Measurements from ENCODE around the gene CEACAM21.
"Not testable (repeated sequence)": the region's sequence is repeated elsewhere in the genome, so short reads cannot be mapped to it uniquely, and the experiment has no call there.

The CEACAM21 gene

GRCh38 chr19:41551212-41551610, 24.8 kb upstream of the CEACAM21 start:
- no peak for DNase-seq

- DNase-seq: no peak
These were observed 24.3 kb upstream of the CEACAM21 start for GRCh38 chr19:41551711-41552110.

GRCh38 chr19:41552558-41552957, 23.4 kb upstream of the CEACAM21 start:
- no peak for DNase-seq

DNA sequence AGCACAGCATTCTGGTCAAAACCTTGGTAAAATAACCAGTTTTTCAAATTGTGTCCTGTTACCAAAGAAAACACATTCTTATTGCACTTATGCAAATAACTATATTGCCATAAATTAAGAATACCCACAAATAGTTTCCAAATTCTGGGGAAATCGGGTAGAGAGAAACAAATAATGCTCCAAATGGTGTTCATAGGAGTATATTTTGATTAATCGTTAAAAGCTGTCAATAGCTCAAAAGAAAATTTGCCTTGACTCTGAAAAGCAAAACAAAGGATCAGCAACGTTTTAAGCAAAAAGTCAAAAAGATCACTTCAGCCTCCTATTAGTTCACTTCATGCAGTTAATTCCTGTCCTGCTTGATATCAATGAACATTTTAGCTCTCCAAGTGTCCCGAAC, 22.2 kb upstream of the CEACAM21 start:
- no peak for DNase-seq

GRCh38 chr19:41554907-41555306, 21.1 kb upstream of the CEACAM21 start:
- no peak for DNase-seq

DNA sequence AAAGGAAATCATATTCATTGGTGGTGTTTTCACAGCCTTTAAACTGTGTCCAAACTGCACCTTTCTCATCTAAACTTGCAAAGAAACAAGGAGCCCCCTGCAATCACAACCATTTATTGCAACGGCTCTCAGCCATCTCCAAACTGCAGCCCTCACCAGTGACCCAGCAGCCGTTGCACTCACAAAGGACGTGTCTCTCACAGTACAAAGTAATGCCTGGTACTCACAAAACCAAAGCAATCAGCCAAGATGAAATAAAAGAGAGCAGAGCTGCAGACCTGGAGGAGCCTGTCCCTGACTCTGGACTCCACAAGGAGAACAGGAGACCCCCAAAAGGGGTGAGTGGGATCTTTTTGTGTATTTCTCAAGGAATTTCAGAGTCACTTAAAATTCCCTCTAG, 20.2 kb upstream of the CEACAM21 start:
- DNase-seq: no peak

DNA sequence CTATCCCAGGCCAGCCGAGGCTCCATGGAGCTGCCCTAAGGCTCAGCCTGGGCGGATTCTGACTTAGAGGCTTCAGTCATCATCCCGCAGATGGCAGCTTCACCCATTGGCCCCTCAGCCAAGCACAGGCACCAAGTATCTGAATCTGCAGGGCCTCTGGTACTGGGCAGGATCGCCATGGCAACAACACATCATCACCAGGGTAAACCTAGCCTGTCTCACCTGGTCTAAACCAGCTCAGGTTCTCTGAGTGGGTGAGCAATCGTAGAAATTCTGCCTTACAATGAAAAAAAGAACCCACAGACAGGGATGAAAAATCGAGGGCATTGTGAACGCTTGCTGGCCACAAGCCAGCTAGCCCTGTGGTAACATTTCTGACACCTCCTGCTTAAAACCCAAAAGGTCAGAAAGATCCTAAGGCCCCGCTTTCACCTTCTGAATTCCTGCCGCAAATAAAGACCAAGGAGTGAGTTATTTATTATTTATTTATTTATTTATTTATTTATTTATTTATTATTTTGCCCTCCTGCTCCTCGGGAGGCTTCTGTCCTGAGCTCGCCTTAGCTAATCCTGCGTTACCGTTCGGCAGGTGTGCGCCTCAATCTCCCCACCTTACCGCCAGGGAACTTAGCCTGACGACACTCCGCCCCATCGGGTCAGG, 12.0 kb upstream of the CEACAM21 start:
- no peak for DNase-seq

GRCh38 chr19:41564515-41565378, 11.2 kb upstream of the CEACAM21 start:
- DNase-seq: no peak

- DNase-seq: no peak
These were observed 10.6 kb upstream of the CEACAM21 start for GRCh38 chr19:41565379-41565720.

GRCh38 chr19:41566001-41566400, 10.0 kb upstream of the CEACAM21 start:
- DNase-seq: no peak

DNA sequence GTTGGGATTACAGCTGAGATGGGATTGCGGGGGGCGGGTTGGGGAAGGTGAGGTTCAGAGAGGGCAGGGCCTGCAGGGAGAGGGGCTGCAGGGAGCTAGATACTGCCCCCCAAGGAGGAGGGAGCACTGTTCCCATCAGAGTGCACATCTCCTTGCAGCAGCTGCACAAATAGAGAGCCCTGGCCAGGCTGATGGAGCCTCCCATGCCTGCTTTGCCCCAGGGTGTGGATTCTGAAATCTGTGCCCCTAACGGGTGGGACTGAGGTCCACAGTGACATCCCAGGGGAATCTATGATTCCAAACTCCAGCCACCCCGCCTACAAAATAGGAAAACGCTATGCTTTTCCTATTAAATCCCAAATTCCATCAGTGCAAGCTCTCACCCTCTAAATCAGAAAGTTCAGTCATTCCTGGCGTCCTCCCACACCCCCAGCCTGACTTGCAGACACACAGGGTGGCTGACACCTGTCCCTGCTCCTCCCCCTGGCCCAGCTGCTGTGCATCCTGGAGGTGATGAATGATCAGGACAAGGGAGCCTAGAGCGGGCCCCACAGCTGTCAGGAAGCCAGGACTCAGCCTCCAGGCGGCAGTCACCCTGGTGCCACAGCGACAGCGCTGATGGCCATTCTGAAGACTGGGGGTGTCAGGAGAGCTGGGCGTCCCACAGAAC, 6.3 kb upstream of the CEACAM21 start:
- DNase-seq: no peak

DNA sequence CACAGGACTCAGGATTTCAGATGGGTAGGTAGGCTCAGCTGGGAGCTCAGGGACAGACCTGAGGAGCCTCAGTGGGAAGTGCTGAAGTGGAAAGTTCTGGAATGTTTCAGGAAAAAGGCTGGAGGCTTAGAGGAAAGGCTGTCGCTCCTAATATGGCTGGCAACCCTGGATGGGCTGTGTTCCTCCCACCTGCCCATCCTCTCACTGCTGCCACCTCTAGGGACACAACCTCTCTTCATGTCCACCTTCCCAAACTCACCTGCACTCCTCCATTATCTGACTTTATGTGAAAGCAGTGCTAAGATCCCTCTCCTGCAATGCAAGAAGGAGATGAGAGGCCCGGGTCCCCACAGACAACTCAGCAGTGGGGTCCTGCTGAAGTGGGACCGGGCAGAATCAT, 5.8 kb upstream of the CEACAM21 start:
- DNase-seq: no peak

DNA sequence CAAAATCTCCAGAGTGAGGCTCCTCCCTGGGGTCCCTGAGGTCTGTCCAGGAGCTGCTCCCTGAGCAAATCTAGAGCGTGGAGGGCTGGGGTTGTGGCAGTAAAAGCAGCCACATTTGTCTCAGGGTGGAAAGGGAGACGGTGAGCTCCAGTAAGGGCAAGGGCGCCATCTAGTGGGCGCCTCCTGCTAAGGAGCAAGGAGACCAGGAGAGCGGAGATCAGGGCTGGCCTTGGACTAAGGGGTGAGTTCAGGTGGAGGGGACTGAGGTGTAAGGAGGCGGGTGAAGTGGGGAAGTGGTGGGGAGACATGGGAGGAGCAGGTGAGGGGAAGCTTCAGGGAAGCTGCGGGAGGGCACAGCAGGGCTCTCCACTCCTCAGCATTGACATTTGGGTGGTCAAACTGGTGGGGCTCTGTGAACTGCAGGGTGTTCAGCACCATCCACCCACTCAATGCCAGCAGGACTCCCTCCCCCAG, 5.3 kb upstream of the CEACAM21 start:
- peak; percentile 36 for DNase-seq

DNA sequence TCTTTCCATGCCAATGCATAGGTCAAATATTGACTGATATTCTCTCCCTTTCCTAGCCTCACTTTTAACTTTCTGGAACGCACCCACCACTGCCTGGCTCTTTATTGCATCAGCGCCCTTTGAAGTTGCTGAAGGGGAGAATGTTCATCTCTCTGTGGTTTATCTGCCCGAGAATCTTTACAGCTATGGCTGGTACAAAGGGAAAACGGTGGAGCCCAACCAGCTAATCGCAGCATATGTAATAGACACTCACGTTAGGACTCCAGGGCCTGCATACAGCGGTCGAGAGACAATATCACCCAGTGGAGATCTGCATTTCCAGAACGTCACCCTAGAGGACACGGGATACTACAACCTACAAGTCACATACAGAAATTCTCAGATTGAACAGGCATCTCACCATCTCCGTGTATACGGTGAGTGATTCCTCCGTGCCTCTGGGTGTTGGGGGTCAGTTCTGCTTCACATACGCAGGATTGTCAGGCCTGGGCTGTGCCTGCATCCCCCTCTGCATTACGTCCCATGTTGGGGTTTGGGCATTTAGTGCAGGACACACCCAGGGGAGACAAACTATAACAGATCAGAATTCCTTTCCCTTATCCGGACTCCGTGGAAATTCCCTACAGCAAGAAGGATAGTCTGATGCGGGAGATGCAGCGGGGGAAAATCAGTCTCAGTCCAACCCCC, 1.3 kb downstream of the CEACAM21 start:
- no peak for DNase-seq

- no peak for DNase-seq
These were observed 1.9 kb downstream of the CEACAM21 start for GRCh38 chr19:41577833-41578232.

GRCh38 chr19:41578886-41579285, 2.9 kb downstream of the CEACAM21 start:
- DNase-seq: no peak

- DNase-seq: not testable (repeated sequence)
These were observed 5.1 kb downstream of the CEACAM21 start for GRCh38 chr19:41581068-41581467.

GRCh38 chr19:41582577-41583182, 6.7 kb downstream of the CEACAM21 start:
- DNase-seq: not testable (repeated sequence)

- DNase-seq: no peak
These were observed 8.4 kb downstream of the CEACAM21 start for GRCh38 chr19:41584260-41584810.

GRCh38 chr19:41584931-41585330, 9.0 kb downstream of the CEACAM21 start:
- no peak for DNase-seq

- no peak for DNase-seq
These were observed 10.1 kb downstream of the CEACAM21 start for GRCh38 chr19:41586064-41586463.

DNA sequence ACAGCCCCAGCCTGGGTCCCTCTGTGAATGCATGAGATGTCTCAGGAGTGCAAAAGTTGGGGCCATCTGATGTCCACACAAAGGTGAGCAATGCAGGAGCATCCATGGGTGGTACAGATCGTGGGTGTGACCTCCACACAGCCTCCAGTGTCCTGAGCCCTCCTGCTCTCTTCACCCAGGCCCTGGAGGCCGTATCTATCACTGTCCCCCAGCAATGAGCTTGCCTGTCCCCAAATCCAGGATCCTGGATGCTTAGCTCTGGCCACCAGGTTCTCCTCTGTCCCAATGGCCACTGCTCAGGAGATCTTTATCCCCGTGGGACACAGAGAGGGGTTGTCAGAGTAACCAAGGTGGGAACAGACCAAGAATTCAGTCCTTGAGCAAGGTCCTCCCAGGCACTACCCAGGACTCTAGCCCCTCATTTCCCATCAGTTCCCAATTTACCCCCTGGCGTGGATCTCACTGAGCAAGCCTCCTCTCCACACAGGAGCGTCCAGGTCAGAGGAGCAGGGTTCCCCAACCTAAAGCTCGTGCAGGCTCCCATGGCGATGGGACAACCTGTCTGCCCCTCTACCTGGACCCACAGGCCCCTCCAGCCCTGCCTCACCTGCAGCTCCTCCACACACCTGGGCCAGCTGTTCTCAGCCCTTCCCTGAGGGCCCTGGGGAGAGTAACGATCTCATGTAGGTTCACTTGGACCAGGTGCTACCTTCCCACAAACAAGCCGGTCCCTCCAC, 11.3 kb downstream of the CEACAM21 start:
- no peak for DNase-seq

Data from NCI-H1092 (cell line).